HepG2 (cell line): ENCODE measurements around the gene NFS1. TPM values are rescaled to one million over a fixed set of nuclear protein-coding genes. Genes with fewer than 3 reads are reported as not detected.

Experiments used
- BCLAF1 ChIP-seq: fragments of 450-650 bp; IDR thresholded peaks from 2 replicates; pipeline ENCODE4 v1.6.1; 2017; ENCODE audit warnings: mild to moderate bottlenecking
- CEBPB ChIP-seq: IDR thresholded peaks from 2 replicates; pipeline ENCODE4 v1.6.1; 2011; ENCODE audit warnings: low read depth, low read length, improper control_type of control experiment, borderline replicate concordance
- FOXP4 ChIP-seq: sonication (generic); formaldehyde crosslinking; IDR thresholded peaks from 2 replicates; pipeline ENCODE4 v1.4.0; 2020; ENCODE audit warnings: missing genetic modification reagents
- KLF15 ChIP-seq: sonication (generic); formaldehyde crosslinking; IDR thresholded peaks from 2 replicates; pipeline ENCODE4 v1.8.1; 2023; ENCODE audit warnings: borderline replicate concordance, mild to moderate bottlenecking, inconsistent platforms, missing genetic modification reagents, mixed read lengths
- MED13 ChIP-seq: sonication (generic); formaldehyde crosslinking; IDR thresholded peaks from 2 replicates; pipeline ENCODE4 v1.5.0; 2020; ENCODE audit warnings: missing genetic modification reagents
- MED8 ChIP-seq: sonication (generic); formaldehyde crosslinking; IDR thresholded peaks from 2 replicates; pipeline ENCODE4 v1.8.1; 2023; ENCODE audit warnings: mild to moderate bottlenecking, missing genetic modification reagents; ENCODE audit not compliant: insufficient replicate concordance
- NRL ChIP-seq: sonication (generic); formaldehyde crosslinking; IDR thresholded peaks from 2 replicates; pipeline ENCODE4 v1.5.0; 2020; ENCODE audit warnings: missing genetic modification reagents, mild to moderate bottlenecking, moderate library complexity, borderline replicate concordance
- PHF8 ChIP-seq: sonication (generic); formaldehyde crosslinking; IDR thresholded peaks from 2 replicates; pipeline ENCODE4 v1.5.0; 2020; ENCODE audit warnings: missing genetic modification reagents
- THYN1 ChIP-seq: sonication (generic); formaldehyde crosslinking; IDR thresholded peaks from 2 replicates; pipeline ENCODE4 v1.8.1; 2023; ENCODE audit warnings: low read depth, mild to moderate bottlenecking, moderate library complexity, missing genetic modification reagents, borderline replicate concordance
- WIZ ChIP-seq: sonication (generic); formaldehyde crosslinking; IDR thresholded peaks from 2 replicates; pipeline ENCODE4 v1.5.1; 2020; ENCODE audit warnings: mild to moderate bottlenecking, missing genetic modification reagents
- ZNF10 ChIP-seq: sonication (generic); formaldehyde crosslinking; IDR thresholded peaks from 2 replicates; pipeline ENCODE4 v1.4.0; 2020; ENCODE audit warnings: mild to moderate bottlenecking, low read depth, missing genetic modification reagents, borderline replicate concordance
- ZNF12 ChIP-seq: sonication (generic); formaldehyde crosslinking; IDR thresholded peaks from 2 replicates; pipeline ENCODE4 v1.5.0; 2020; ENCODE audit warnings: missing genetic modification reagents
- ZNF24 ChIP-seq: fragments of 450-650 bp; IDR thresholded peaks from 2 replicates; pipeline ENCODE4 v1.6.1; 2017; ENCODE audit warnings: antibody characterized with exemption, mild to moderate bottlenecking
- ZNF567 ChIP-seq: sonication (generic); formaldehyde crosslinking; IDR thresholded peaks from 2 replicates; pipeline ENCODE4 v1.8.1; 2023; ENCODE audit warnings: mild to moderate bottlenecking, missing genetic modification reagents, borderline replicate concordance
- ZSCAN30 ChIP-seq: sonication (generic); formaldehyde crosslinking; IDR thresholded peaks from 2 replicates; pipeline ENCODE4 v1.5.0; 2020; ENCODE audit warnings: mild to moderate bottlenecking, missing genetic modification reagents
- polyA plus RNA-seq, 8 experiments: library from polyadenylated mRNA; depleted of rRNA in 3 of 8; stranded (reverse) in 7 of 8; unstranded in 1 of 8; fragments of >200 nt; fragmentation: Illumina TruSeq in 4 of 8; extraction: Trizol in 4 of 8; gene quantifications; 2 replicates each; pipeline versions ENCODE4 v1.2.1 to v1.2.3, GENCODE V29; 2011 to 2016; ENCODE audit warnings: low read depth in 4 of 8, missing spikeins in 1 of 8, mixed read lengths in 1 of 8; ENCODE audit not compliant: insufficient read depth in 1 of 8
- total RNA-seq, 5 experiments: library from RNA; depleted of rRNA; stranded (reverse); fragments of >200 nt; fragmentation: Illumina TruSeq; extraction: Trizol; gene quantifications; 2 replicates each; pipeline ENCODE4 v1.2.3, GENCODE V29; 2016; ENCODE audit warnings: low read depth in 1 of 5
- TF ChIP-seq, protein P1 (sequence below): sonication (generic); formaldehyde crosslinking; IDR thresholded peaks from 2 replicates; pipeline ENCODE4 v1.5.0; 2020; ENCODE audit warnings: missing genetic modification reagents
- TF ChIP-seq, protein P2 (sequence below): sonication (generic); formaldehyde crosslinking; IDR thresholded peaks from 2 replicates; pipeline ENCODE4 v1.5.1; 2020; ENCODE audit warnings: mild to moderate bottlenecking, missing genetic modification reagents, moderate library complexity
- TF ChIP-seq, protein P3 (sequence below): sonication (generic); formaldehyde crosslinking; IDR thresholded peaks from 2 replicates; pipeline ENCODE4 v1.8.0; 2022; ENCODE audit warnings: missing genetic modification reagents, low read depth, mild to moderate bottlenecking, borderline replicate concordance
- TF ChIP-seq, protein P4 (sequence below): sonication (generic); formaldehyde crosslinking; IDR thresholded peaks from 2 replicates; pipeline ENCODE4 v1.5.0; 2020; ENCODE audit warnings: mild to moderate bottlenecking, missing genetic modification reagents

NFS1 gene
- total and polyA plus RNA-seq, 2 of the 13 experiments (the other 11 are each of a cell fraction or from before 2014, with no cell fraction given): 65.9 to 88.1 TPM

GRCh38 chr20:35699127-35699956 is at the start of gene NFS1, which contains the start of gene ROMO1 (continued):
- TF ChIP-seq, protein P1, sequence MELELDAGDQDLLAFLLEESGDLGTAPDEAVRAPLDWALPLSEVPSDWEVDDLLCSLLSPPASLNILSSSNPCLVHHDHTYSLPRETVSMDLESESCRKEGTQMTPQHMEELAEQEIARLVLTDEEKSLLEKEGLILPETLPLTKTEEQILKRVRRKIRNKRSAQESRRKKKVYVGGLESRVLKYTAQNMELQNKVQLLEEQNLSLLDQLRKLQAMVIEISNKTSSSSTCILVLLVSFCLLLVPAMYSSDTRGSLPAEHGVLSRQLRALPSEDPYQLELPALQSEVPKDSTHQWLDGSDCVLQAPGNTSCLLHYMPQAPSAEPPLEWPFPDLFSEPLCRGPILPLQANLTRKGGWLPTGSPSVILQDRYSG: no peak; the same call in 1 of the 2 replicates
- peak; percentile 86; the same call in 1 of the 2 replicates for TF ChIP-seq MED13
- TF ChIP-seq CEBPB: no peak
- TF ChIP-seq ZNF24: 0 out of 2 replicates have a peak, but pooled peaks have one; percentile 7
- peak; percentile 93 for TF ChIP-seq KLF15 (CRISPR knock-in tag)
- TF ChIP-seq, protein P2, sequence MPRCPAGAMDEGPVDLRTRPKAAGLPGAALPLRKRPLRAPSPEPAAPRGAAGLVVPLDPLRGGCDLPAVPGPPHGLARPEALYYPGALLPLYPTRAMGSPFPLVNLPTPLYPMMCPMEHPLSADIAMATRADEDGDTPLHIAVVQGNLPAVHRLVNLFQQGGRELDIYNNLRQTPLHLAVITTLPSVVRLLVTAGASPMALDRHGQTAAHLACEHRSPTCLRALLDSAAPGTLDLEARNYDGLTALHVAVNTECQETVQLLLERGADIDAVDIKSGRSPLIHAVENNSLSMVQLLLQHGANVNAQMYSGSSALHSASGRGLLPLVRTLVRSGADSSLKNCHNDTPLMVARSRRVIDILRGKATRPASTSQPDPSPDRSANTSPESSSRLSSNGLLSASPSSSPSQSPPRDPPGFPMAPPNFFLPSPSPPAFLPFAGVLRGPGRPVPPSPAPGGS (CRISPR knock-in tag): peak; percentile 97; the same call in 1 of the 2 replicates
- peak; percentile 98 for TF ChIP-seq NRL (CRISPR knock-in tag)
- TF ChIP-seq ZNF12 (CRISPR knock-in tag): peak; percentile 44
- TF ChIP-seq MED8 (CRISPR knock-in tag): peak; percentile 98
- TF ChIP-seq, protein P3, sequence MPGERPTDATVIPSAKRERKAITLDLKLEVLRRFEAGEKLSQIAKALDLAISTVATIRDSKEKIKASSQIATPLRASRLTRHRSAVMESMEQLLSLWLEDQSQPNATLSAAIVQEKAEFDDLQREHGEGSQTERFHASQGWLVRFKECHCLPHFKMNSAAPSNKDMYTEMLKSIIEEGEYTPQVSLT: peak; percentile 97; the same call in 1 of the 2 replicates
- peak; percentile 97 for TF ChIP-seq THYN1 (CRISPR knock-in tag)
- TF ChIP-seq FOXP4 (CRISPR knock-in tag): peak; percentile 83
- TF ChIP-seq ZNF567 (CRISPR knock-in tag): peak; percentile 99; the same call in 1 of the 2 replicates
- TF ChIP-seq ZSCAN30: no peak
- no peak for TF ChIP-seq BCLAF1
- TF ChIP-seq ZNF10 (CRISPR knock-in tag): no peak
- peak; percentile 100 for TF ChIP-seq PHF8 (CRISPR knock-in tag)
- peak; percentile 92 for TF ChIP-seq WIZ (CRISPR knock-in tag)
- TF ChIP-seq, protein P4, sequence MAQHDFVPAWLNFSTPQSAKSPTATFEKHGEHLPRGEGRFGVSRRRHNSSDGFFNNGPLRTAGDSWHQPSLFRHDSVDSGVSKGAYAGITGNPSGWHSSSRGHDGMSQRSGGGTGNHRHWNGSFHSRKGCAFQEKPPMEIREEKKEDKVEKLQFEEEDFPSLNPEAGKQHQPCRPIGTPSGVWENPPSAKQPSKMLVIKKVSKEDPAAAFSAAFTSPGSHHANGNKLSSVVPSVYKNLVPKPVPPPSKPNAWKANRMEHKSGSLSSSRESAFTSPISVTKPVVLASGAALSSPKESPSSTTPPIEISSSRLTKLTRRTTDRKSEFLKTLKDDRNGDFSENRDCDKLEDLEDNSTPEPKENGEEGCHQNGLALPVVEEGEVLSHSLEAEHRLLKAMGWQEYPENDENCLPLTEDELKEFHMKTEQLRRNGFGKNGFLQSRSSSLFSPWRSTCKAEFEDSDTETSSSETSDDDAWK (CRISPR knock-in tag): no peak
